A549 (cell line): ENCODE data around the gene ARFGEF2. TPM values are rescaled to one million over a fixed set of nuclear protein-coding genes. Genes with fewer than 3 reads are reported as not detected.

Source experiments
- ATAC-seq, 2 experiments: fragments of 200-7000 bp in 1 of 2; fragments of >200 bp in 1 of 2; cut with Nextera tagmentation in 1 of 2; cut with Tn5 transposase in 1 of 2; 3 replicates each; pipeline versions ENCODE4 v1.8.0 to v1.9.1; 2018 to 2020; ENCODE audit warnings: mild to moderate bottlenecking in 1 of 2, moderate library complexity in 1 of 2
- CTCF ChIA-PET: fragments of 300-600 bp; sonication (Branson Sonifier 250); formaldehyde crosslinking; extraction: SDS; loops from one replicate; lab custom pipeline; 2021; ENCODE audit warnings: antibody characterized with exemption, inconsistent platforms; lab: Yijun Ruan, JAX
- POLR2A ChIA-PET: fragments of 350-600 bp; formaldehyde crosslinking; extraction: SDS; loops from one replicate; lab custom pipeline; 2021; ENCODE audit warnings: antibody characterized with exemption, inconsistent platforms; lab: Yijun Ruan, JAX
- DNase-seq, 2 experiments: peaks; one replicate each; pipeline versions ENCODE4 v3.0.0 to v3.0.0-alpha.2; 2011 to 2016; ENCODE audit warnings: low read depth in 1 of 2, low spot score in 1 of 2
- FAIRE-seq: peaks from 2 replicates; lab custom pipeline; 2011; peaks lifted over from hg19 to GRCh38; lab: Jason Lieb, UNC
- H3K27ac ChIP-seq, 2 experiments: fragments of >200 bp; sonication (Bioruptor Twin); formaldehyde crosslinking; 3 replicates each; pipeline ENCODE4 v1.5.1; 2016 to 2017
- H3K4me1 ChIP-seq: fragments of >200 bp; sonication (Bioruptor Twin); formaldehyde crosslinking; 3 replicates; pipeline ENCODE4 v1.6.1; 2016
- H3K4me2 ChIP-seq: fragments of >200 bp; sonication (Bioruptor Twin); formaldehyde crosslinking; 3 replicates; pipeline ENCODE4 v1.6.1; 2016
- H3K4me3 ChIP-seq: fragments of >200 bp; sonication (Bioruptor Twin); formaldehyde crosslinking; 3 replicates; pipeline ENCODE4 v1.5.1; 2016
- H3K9me3 ChIP-seq: fragments of >200 bp; sonication (Bioruptor Twin); formaldehyde crosslinking; 3 replicates; pipeline ENCODE4 v1.6.1; 2016
- ATOH8 ChIP-seq: fragments of 250-450 bp; sonication (Bioruptor Pico); IDR thresholded peaks from 2 replicates; pipeline ENCODE4 v1.5.0; 2020; ENCODE audit warnings: low read depth, mild to moderate bottlenecking, moderate library complexity
- BCL3 ChIP-seq: fragments of >200 bp; sonication (Bioruptor Twin); formaldehyde crosslinking; IDR thresholded peaks from 3 replicates; pipeline ENCODE4 v1.6.1; 2016
- BHLHE40 ChIP-seq: IDR thresholded peaks from 2 replicates; pipeline ENCODE4 v1.6.1; 2012; ENCODE audit warnings: low read depth, low read length, inconsistent platforms
- CEBPB ChIP-seq, 2 experiments: fragments of >200 bp in 1 of 2; sonication (Bioruptor Twin) in 1 of 2; formaldehyde crosslinking in 1 of 2; IDR thresholded peaks; 2 replicates each; pipeline ENCODE4 v1.6.1; 2012 to 2016
- CHD2 ChIP-seq: fragments of 150-350 bp; IDR thresholded peaks from 2 replicates; pipeline ENCODE4 v1.6.1; 2014; ENCODE audit warnings: low read length; ENCODE audit not compliant: partially characterized antibody
- CTCF ChIP-seq: fragments of >200 bp; sonication (Bioruptor Twin); formaldehyde crosslinking; IDR thresholded peaks from 3 replicates; pipeline ENCODE4 v1.5.1; 2016
- E2F6 ChIP-seq: IDR thresholded peaks from 2 replicates; pipeline ENCODE4 v1.6.1; 2012; ENCODE audit warnings: low read depth, borderline replicate concordance
- FOSL2 ChIP-seq, 2 experiments: fragments of 450-650 bp in 1 of 2; fragments of >200 bp in 1 of 2; sonication (Bioruptor Twin) in 1 of 2; formaldehyde crosslinking; IDR thresholded peaks; 2 replicates each; pipeline versions ENCODE4 v1.5.0 to v1.6.1; 2016 to 2020; ENCODE audit warnings: mild to moderate bottlenecking in 1 of 2, moderate library complexity in 1 of 2
- HDAC2 ChIP-seq: fragments of 200-600 bp; sonication (generic); IDR thresholded peaks from 2 replicates; pipeline ENCODE4 v1.6.1; 2016
- HES2 ChIP-seq: fragments of >200 bp; sonication (Bioruptor Twin); formaldehyde crosslinking; IDR thresholded peaks from 2 replicates; pipeline ENCODE4 v1.6.1; 2016
- MAFK ChIP-seq: fragments of 450-650 bp; IDR thresholded peaks from 2 replicates; pipeline ENCODE4 v1.6.1; 2014; ENCODE audit not compliant: partially characterized antibody
- NFE2L2 ChIP-seq: fragments of 150-350 bp; conservative IDR thresholded peaks from 2 replicates; pipeline ENCODE4 v1.6.1; 2014; ENCODE audit warnings: low read length
- NPAS2 ChIP-seq: fragments of 250-450 bp; sonication (Bioruptor Pico); IDR thresholded peaks from 2 replicates; pipeline ENCODE4 v1.8.0; 2022; ENCODE audit warnings: mild to moderate bottlenecking, moderate library complexity, borderline replicate concordance
- PBX3 ChIP-seq: IDR thresholded peaks from 2 replicates; pipeline ENCODE4 v1.6.1; 2012
- PHF8 ChIP-seq: fragments of 200-600 bp; sonication (generic); IDR thresholded peaks from 2 replicates; pipeline ENCODE4 v1.6.1; 2016; ENCODE audit warnings: low read depth, mild to moderate bottlenecking, antibody characterized with exemption, moderate library complexity, borderline replicate concordance
- POLR2A ChIP-seq: IDR thresholded peaks from 2 replicates; pipeline ENCODE4 v1.6.1; 2012; ENCODE audit warnings: mild to moderate bottlenecking, low read length
- RAD21 ChIP-seq, 2 experiments: fragments of >200 bp in 1 of 2; sonication (Bioruptor Twin) in 1 of 2; formaldehyde crosslinking in 1 of 2; IDR thresholded peaks in 1 of 2; conservative IDR thresholded peaks in 1 of 2; 2 replicates in 1 of 2; 3 replicates in 1 of 2; pipeline ENCODE4 v1.6.1; 2012 to 2018; ENCODE audit warnings: inconsistent platforms in 1 of 2
- RNF2 ChIP-seq: fragments of 200-600 bp; sonication (generic); IDR thresholded peaks from 2 replicates; pipeline ENCODE4 v1.6.1; 2016; ENCODE audit warnings: low read depth, mild to moderate bottlenecking, antibody characterized with exemption, moderate library complexity, borderline replicate concordance
- SREBF2 ChIP-seq: fragments of 450-650 bp; IDR thresholded peaks from 2 replicates; pipeline ENCODE4 v1.6.1; 2014; ENCODE audit warnings: mild to moderate bottlenecking, moderate library complexity
- TFCP2L1 ChIP-seq: fragments of 250-450 bp; sonication (Bioruptor Pico); IDR thresholded peaks from 2 replicates; pipeline ENCODE4 v1.5.0; 2021; ENCODE audit warnings: mild to moderate bottlenecking
- TP53 ChIP-seq: fragments of 250-450 bp; sonication (Bioruptor Pico); IDR thresholded peaks from 2 replicates; pipeline ENCODE4 v1.5.0; 2021; ENCODE audit warnings: mild to moderate bottlenecking, moderate library complexity
- USF2 ChIP-seq: fragments of 450-650 bp; IDR thresholded peaks from 2 replicates; pipeline ENCODE4 v1.6.1; 2014; ENCODE audit warnings: antibody characterized with exemption
- ZSCAN20 ChIP-seq: fragments of 250-450 bp; sonication (Bioruptor Pico); IDR thresholded peaks from 2 replicates; pipeline ENCODE4 v1.8.0; 2022; ENCODE audit warnings: mild to moderate bottlenecking, moderate library complexity
- WGBS: methylation state at CpG from one replicate; pipeline ENCODE4 v1.1.6; 2017; ENCODE audit errors: missing lambda C conversion rate; 5-methylcytosine and 5-hydroxymethylcytosine counted together
- polyA plus RNA-seq, 4 experiments: library from polyadenylated mRNA; depleted of rRNA in 3 of 4; stranded (reverse); fragments of >200 nt; fragmentation: RNase III in 1 of 4; extraction: RNeasy Plus Mini Kit Qiagen cat#74134 plus additional on column Dnase treatment in 1 of 4; gene quantifications; 2 replicates in 3 of 4; 3 replicates in 1 of 4; pipeline ENCODE4 v1.2.3, GENCODE V29; 2011 to 2017

Gene ARFGEF2
- polyA plus RNA-seq, 2 of the 4 experiments (the other 2 are of a cell fraction): 12.3 to 24.3 TPM

GRCh38 chr20:48916699-48917098 lies 4.8 kb upstream of the ARFGEF2 start:
- H3K4me3 ChIP-seq: no peak overlapping the region
- FAIRE-seq (no peak), ATAC-seq (no peak), DNase-seq (no peak)
- H3K9me3 ChIP-seq: no peaks in the 10 kb centered on the region
- no peak overlapping the region for H3K4me2 ChIP-seq
- POLR2A ChIA-PET: no interaction called here
- WGBS: 8% methylated on average over 1 of the region's 1 CpG
- CTCF ChIA-PET: interaction anchor here (2.3 to 18.8 kb wide), 2 partner anchors 12 to 260 kb away, joined by 21 to 494 read pairs; no protein-coding TSS in a partner anchor
- TF ChIP-seq POLR2A: no peak
- no peak for TF ChIP-seq NFE2L2
- no peak for TF ChIP-seq ATOH8 (CRISPR knock-in tag)
- no peak for TF ChIP-seq CEBPB (IDR thresholded peaks at IDR 0.05)
- no peak for TF ChIP-seq NPAS2
- TF ChIP-seq TFCP2L1: no peak
- TF ChIP-seq PHF8: no peak
- TF ChIP-seq MAFK: no peak
- no peak for TF ChIP-seq RNF2
- TF ChIP-seq FOSL2 (IDR thresholded peaks at IDR 0.05): no peak
- TF ChIP-seq FOSL2 (CRISPR knock-in tag; IDR thresholded peaks at IDR 0.05): no peak
- TF ChIP-seq TP53 (CRISPR knock-in tag): no peak
- TF ChIP-seq HES2: no peak
- no peak for TF ChIP-seq SREBF2
- H3K4me1 ChIP-seq: peaks cover 8% of the 10 kb centered on the region; the same call in 1 of the 3 replicates
- no peak overlapping the region for H3K27ac ChIP-seq

GRCh38 chr20:48919336-48919881 lies 2.1 kb upstream of the ARFGEF2 start:
- H3K4me3 ChIP-seq: no peak overlapping the region
- ChIA-PET POLR2A (no interaction called here), CTCF (interaction anchor here (1.3 to 18.8 kb wide), 2 partner anchors 14 to 263 kb away, joined by 4 to 494 read pairs; no protein-coding TSS in a partner anchor)
- H3K9me3 ChIP-seq: no peaks in the 10 kb centered on the region
- H3K27ac ChIP-seq: no peak overlapping the region
- H3K4me2 ChIP-seq: no peak overlapping the region
- TF ChIP-seq PBX3 (no peak), TFCP2L1 (no peak), CTCF (no peak), ZSCAN20 (CRISPR knock-in tag) (no peak)
- FAIRE-seq: no peak
- DNase-seq: no peak
- no peak for ATAC-seq
- H3K4me1 ChIP-seq: peaks cover 22% of the 10 kb centered on the region
- WGBS: 85% methylated on average over 6 of the region's 6 CpGs

GRCh38 chr20:48919882-48920526 lies 1.5 kb upstream of the ARFGEF2 start:
- TF ChIP-seq RAD21 (conservative IDR thresholded peaks at IDR 0.05 in 1 of 2, IDR thresholded peaks at IDR 0.05 in 1 of 2) (no peak), NPAS2 (no peak), HDAC2 (no peak), E2F6 (no peak), BHLHE40 (no peak), RNF2 (no peak), CHD2 (no peak), CEBPB (IDR thresholded peaks at IDR 0.05) (no peak), USF2 (no peak), BCL3 (no peak)
- DNase-seq (no peak), FAIRE-seq (no peak), ATAC-seq (no peak)
- ChIA-PET CTCF (interaction anchor here (1.1 to 18.8 kb wide), 4 partner anchors 15 to 299 kb away, joined by 3 to 494 read pairs (median 4); no protein-coding TSS in a partner anchor), POLR2A (no interaction called here)
- Histone ChIP-seq H3K4me2 (peak overlapping the region; percentile 77), H3K4me3 (peak overlapping the region; percentile 89; the same call in 1 of the 3 replicates), H3K4me1 (peaks cover 22% of the 10 kb centered on the region), H3K9me3 (no peaks in the 10 kb centered on the region), H3K27ac (no peak overlapping the region)
- WGBS: 86% methylated on average over 5 of the region's 5 CpGs
